Hypothalamus (tissue), 51 donors: ENCODE data around the gene HNRNPUL1.

ENCODE experiments used
- DNase-seq, 51 donors: peaks; one replicate each; lab custom pipeline; 2025; lab: John Stamatoyannopoulos, UW

Gene HNRNPUL1

GRCh38 chr19:41305927-41306793 lies 42.0 kb downstream of the HNRNPUL1 start:
- DNase-seq = no peak

- no peak for DNase-seq
These were observed 43.1 kb downstream of the HNRNPUL1 start for GRCh38 chr19:41307090-41307875.

DNA sequence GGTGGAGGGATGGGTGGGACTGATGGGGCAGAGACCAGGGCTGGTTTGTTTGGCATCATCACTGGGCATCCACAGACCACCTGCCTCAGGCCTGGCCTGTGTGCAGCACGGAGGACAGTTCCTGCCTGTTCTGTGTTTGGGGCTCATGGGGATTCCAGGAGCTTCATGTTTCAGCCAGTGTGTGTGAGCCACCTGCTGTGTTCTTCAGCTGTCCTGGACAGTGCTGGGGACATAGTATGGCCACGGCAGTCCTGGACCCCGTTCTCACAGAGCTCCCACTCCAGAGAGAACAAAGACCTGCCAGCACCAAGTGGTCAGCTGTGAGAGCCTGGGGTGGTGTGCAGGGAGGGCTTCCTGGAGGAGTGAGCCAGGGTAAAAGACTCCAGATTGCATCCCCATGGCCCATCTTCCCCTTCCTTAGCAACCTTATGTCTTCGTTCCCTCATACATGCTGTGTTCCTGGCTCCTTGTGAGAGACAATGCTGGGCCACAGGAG lies 43.8 kb downstream of the HNRNPUL1 start:
- DNase-seq = no peak

DNA sequence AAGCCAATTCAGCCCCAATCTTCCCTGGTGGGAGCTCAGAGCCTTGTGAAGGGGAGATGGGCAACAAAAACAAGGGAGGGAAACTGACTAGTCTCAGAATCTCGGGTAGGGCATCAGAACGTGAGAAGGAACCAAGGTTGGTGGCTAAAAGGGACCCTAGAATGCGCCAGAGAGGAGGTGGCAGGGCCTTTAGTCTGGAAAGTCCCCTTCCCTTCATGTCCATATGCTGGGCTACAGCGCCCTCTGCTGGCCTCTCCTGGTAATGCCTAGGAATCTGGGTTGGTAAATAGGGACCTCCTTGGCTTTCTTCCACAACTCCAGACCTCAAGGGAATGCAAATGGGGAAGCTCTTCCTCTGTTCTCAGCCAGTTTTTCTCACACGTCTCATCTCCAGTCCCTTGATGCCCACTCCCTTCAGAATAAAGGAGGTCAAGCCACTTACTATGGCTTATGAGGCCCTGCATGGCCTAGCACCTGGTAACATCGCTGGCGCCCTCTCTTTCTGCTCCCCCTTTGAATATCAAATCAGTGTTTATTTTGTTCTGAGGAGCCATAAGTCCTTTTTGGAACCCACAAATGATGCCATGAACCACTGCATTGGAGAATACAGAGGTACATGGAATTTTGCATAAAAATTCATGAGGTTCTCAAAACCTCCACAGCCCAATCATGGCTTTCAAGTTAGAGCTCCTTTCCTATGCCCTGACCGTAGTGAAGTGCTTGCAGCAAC lies 44.4 kb downstream of the HNRNPUL1 start:
- DNase-seq = peak in 50 of 51 donors; percentile 31 to 99 (median 84)

DNA sequence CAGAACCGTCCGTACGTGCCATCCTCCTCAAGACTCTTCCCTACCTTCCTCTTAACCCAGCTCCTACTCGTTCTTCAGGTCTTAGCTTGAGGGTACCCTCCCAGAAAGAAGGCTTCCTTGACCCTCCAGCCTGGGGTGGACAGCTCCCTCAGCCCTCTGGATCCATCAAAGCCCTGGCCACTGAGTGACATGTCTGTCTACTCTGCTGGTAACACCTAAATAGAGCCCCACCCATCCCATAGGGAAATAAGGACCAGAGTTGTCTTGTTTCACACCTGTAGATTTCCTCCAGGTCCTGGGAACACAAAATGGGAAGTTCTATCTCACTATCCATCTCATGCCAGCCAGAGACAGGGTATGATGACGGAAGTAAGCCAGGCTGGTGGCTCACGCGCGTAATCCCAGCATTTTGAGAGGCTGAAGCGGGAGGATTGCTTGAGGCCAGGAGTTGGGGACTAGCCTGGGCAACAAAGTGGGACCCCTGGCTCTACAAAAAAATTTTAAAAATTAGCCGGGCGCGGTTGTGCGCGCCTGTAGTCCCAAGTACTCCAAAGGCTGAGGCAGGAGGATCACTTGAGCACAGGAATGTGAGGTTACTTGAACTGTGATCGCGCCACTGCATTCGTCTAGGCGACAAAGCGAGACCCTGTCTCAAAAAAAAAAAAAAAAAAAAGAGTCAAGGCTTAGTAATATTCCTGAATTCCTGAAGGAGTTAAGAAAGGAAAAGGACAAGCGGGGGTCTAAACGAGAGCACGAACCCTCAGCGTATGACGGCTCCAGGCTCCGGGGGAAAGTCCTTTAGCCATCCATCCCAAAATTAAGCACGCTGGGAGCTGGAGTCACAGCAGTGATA lies 45.2 kb downstream of the HNRNPUL1 start:
- peak in 10 of 51 donors; percentile 8 to 47 (median 34) for DNase-seq

GRCh38 chr19:41310033-41310831 lies 46.1 kb downstream of the HNRNPUL1 start, which contains the start of gene CCDC97:
Gene CCDC97 (plus strand): TSS chr19:41310172. CDS start chr19:41310311, 139 bp downstream.
- DNase-seq = peak; percentile 37 to 95 (median 79)

DNA sequence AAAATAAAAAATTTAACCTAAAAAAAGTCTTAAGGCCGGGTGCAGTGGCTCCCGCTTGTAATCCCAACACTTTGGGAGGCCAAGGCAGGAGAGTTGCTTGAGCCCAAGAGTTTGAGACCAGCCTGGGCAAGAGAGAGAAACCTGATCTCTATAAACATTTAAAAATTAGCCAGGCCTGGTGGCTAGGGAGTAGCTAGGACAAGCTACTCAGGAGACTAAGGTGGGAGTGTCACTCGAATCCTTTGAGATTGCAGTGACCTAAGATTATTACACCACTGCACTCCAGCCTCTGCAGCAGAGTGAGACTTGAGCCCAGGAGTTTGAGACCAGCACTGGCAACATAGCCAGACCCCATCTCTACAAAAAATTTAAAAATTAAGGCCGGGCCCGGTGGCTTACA lies 46.9 kb downstream of the HNRNPUL1 start:
- no peak for DNase-seq

- no peak for DNase-seq
These were observed 47.4 kb downstream of the HNRNPUL1 start for GRCh38 chr19:41311613-41312012.

GRCh38 chr19:41316306-41316920 lies 52.2 kb downstream of the HNRNPUL1 start:
- no peak for DNase-seq

- no peak for DNase-seq
These were observed 54.7 kb downstream of the HNRNPUL1 start for GRCh38 chr19:41318696-41319499.

- DNase-seq = no peak
These were observed 55.5 kb downstream of the HNRNPUL1 start for GRCh38 chr19:41319500-41320184.

GRCh38 chr19:41320185-41320518 lies 56.0 kb downstream of the HNRNPUL1 start:
- no peak for DNase-seq

DNA sequence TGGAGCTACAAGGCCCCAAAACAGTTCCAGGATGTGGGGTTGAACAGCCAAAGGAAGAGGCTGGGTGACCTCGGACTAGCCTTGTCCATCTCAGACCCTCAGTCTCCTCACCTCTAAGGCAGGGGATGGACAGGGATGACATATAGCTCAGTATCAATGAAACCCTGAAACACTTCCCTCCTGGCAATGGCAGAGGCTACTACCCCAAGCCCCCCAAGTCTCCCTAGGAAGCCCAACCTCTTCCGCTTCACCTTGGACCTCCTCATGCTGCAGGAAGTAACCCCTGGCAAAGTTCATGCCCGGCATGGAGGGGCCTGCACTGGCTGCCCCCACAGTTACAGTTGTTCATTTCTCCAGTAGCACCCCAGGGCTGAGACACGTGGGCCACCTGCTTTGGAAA lies 56.4 kb downstream of the HNRNPUL1 start:
- DNase-seq = no peak

GRCh38 chr19:41321204-41321599 lies 57.0 kb downstream of the HNRNPUL1 start:
- no peak for DNase-seq

GRCh38 chr19:41321600-41322270 lies 57.6 kb downstream of the HNRNPUL1 start:
- DNase-seq = peak in 8 of 51 donors; percentile 8 to 18 (median 16)

DNA sequence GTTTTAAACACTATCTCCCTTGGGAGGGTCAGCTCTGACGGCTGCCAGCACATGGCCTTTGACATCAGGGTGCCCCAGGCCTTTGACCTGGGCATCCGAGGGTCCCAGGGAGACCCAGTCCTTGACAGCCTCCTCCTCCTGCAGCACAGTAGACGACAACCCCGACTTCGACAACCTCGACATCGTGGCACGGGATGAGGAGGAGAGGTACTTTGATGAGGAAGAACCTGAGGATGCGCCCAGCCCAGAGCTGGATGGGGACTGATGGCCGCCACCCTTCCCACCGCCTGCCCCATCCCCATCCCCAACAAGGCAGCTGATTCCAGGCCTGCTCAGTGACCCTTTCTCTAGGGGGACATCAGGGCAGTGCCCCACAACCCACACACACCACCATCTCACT lies 58.3 kb downstream of the HNRNPUL1 start:
- DNase-seq = no peak

DNA sequence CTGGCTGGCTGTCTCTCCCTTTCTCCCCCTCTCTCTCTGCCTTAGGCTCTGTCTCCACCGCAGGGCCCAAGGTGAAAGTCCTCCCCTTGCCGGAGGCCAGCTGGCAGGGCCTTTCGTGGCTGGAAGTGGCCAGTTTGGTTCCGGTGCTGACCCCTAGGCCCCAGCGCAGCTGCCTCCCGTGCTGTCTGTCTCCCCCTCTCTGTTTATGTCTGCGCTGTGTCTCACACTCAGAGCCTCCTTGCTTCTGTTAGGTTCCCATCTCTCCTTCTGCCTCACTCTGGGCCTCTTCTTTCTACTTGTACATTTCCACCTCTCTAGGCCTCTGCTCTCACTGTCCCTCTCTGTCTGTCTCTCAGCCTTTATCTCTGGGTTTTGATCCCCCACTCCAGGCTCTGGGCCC lies 58.9 kb downstream of the HNRNPUL1 start:
- no peak for DNase-seq
